Activated naive CD8-positive, alpha-beta T cell treated with anti-CD3 and anti-CD28 coated beads for 36 hours (primary cell): ENCODE measurements around the gene USP22. TPM values are rescaled to one million over a fixed set of nuclear protein-coding genes. Genes with fewer than 3 reads are reported as not detected.
"Not testable (repeated sequence)": the region's sequence is repeated elsewhere in the genome, so short reads cannot be mapped to it uniquely, and the experiment has no call there.

Experiments used
- DNase-seq: peaks from one replicate; pipeline ENCODE4 v3.0.0; 2021
- H3K27ac Mint-ChIP-seq: one replicate; pipeline ENCODE4 v1.8.0; 2022; ENCODE audit warnings: mild to moderate bottlenecking, moderate library complexity, mixed read lengths
- H3K27me3 Mint-ChIP-seq: one replicate; pipeline ENCODE4 v1.8.0; 2022; ENCODE audit warnings: mild to moderate bottlenecking, mixed read lengths
- H3K36me3 Mint-ChIP-seq: one replicate; pipeline ENCODE4 v1.8.0; 2021; ENCODE audit warnings: mild to moderate bottlenecking, mixed read lengths
- H3K4me1 Mint-ChIP-seq: one replicate; pipeline ENCODE4 v1.8.0; 2021; ENCODE audit warnings: mixed read lengths
- H3K4me3 Mint-ChIP-seq: one replicate; pipeline ENCODE4 v1.8.0; 2022; ENCODE audit warnings: mild to moderate bottlenecking, moderate library complexity, mixed read lengths
- H3K9me3 Mint-ChIP-seq: one replicate; pipeline ENCODE4 v1.8.0; 2022; ENCODE audit warnings: mixed read lengths
- total RNA-seq, 2 experiments: library from RNA; stranded (reverse); gene quantifications; one replicate each; pipeline ENCODE4 v1.2.3, GENCODE V29; 2021

The USP22 gene
- total RNA-seq = 100 to 1,000 TPM; 178 to 183 TPM

DNA sequence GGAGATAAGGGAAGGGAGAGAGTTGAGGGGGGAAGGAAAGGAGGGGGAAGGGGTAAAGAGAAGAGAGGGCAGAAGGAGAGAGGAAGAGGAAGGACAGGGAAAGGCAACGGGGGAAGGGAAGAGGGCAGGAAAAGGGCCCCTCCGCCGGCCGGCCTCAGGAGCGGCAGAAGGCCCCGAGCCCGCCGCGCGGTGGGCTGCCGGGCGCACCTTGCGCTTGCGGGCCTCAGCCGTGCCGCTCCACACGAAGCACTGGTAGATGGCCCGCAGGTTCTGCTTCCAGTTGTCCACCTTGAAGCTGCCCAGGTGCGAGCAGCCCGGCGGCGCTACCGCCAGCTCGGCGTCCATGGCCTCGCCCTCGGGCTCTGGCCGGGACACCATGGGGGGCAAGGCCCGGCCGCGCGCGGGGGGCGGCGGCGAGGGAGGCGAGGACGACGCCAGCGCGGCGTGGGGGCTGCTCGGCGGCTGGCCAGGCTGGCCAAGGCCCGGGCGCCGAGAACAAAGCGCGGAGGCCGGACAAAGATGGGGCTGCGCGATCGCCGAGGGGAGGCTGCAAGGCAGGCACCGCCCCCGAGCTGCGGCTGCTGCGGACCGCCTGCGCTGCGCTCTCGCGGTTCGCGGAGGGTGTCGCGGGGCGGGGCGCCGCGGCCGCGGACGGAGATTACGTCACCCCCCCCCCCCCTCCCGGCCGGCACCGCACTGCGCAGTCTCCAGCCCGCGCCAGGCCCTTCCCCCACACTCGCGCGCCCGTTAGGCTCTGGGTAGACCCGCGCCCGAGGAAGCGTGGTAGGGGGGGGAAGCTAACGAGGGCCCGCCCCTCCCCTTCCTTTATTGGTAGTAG lies at the start of gene USP22:
USP22 (minus strand) TSS at position 554 of the 838 bp plus-strand sequence; CDS start at position 378, 176 bp downstream.
- peak within 1 kb of the TSS; percentile 99 for H3K4me3 Mint-ChIP-seq
- H3K27me3 Mint-ChIP-seq = no peaks in the 10 kb centered on the region
- peak within 1 kb of the TSS; percentile 98 for H3K27ac Mint-ChIP-seq
- peak; percentile 54 for DNase-seq
- peaks cover 14% of the 10 kb centered on the region for H3K36me3 Mint-ChIP-seq
- H3K4me1 Mint-ChIP-seq = peaks cover 19% of the 10 kb centered on the region
- no peaks in the 10 kb centered on the region for H3K9me3 Mint-ChIP-seq

DNA sequence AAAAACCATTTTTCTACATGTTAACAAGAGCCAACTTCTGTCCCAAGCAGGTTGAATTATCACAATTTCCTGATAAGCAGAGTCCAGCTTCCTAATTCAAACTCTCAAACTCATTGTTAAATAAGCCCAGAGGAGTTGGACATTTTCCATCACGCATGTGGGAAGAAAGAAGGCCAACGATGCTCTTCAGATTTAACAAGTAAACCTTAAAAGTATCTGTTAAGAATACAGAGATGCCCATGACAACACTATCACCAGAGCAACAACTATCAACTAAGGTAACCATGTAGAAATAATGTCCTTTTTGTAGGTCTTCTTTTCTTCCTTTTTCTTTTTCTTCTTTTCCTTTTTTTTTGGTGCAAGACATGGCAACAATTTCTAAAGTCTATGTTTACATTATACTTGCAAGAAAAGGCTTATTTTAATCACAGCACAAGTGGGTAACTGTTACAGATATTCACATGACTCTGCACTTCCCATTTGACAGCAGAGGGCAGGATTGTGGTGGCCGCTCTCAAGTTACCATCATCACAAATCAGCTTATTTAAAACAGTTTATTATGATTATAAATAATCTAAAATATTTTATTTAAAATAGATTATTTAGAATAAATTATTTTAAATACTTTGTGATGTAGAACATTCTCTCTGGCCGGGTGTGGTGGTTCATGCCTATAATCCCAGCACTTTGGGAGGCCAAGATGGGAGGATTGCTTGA lies 48.2 kb upstream of the USP22 start:
- no peak overlapping the region for H3K4me3 Mint-ChIP-seq
- no peak for DNase-seq
- no peaks in the 10 kb centered on the region for H3K27me3 Mint-ChIP-seq
- H3K27ac Mint-ChIP-seq = no peak overlapping the region
- H3K4me1 Mint-ChIP-seq = no peaks in the 10 kb centered on the region
- H3K9me3 Mint-ChIP-seq = no peaks in the 10 kb centered on the region
- no peaks in the 10 kb centered on the region for H3K36me3 Mint-ChIP-seq

DNA sequence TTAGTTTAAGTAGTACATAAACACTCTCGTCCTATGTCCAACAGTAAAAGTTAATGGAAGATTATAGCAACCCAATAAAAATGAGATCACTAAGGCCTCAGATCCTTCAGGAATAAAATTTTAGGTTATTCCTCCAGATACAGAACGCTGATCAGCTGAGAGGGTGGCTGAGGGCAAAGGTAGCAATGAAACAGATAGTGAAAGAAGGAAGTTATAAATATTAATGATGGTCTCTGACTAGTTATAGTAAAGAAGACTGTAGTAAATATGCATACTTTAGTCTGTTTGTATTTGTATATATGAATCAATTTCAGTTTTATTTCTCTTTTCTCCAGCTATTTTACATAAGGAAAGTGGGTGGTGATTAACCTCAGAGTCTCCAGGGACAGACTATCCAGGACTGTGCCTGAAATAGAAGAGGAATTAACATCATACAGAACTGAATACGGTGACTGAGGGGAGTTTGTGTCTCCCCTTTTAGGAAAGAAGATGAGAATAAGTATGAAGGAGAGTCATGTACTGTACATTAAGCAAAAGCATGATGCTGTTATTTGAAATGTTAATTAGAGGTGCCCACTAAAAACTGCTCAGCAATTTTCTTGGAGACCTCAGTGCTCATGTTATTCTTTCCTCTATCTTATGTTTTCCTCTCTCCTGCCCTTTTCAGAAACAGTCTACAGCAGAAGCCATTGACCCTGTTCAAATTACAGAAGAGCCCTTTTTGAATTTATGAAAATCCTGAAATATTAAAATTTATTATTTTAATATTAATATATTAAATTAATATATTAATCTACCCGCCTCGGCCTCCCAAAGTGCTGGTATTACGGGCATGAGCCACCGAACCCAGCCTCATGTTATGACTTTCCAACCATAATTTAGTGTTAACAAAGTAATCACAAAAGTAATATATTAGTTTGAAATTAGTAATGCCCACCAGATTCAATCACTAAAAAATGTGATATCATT lies 47.4 kb upstream of the USP22 start:
- Mint-ChIP-seq H3K4me3 (no peak overlapping the region), H3K36me3 (no peaks in the 10 kb centered on the region), H3K27ac (no peak overlapping the region), H3K9me3 (no peaks in the 10 kb centered on the region), H3K4me1 (no peaks in the 10 kb centered on the region), H3K27me3 (no peaks in the 10 kb centered on the region)
- DNase-seq = no peak

DNA sequence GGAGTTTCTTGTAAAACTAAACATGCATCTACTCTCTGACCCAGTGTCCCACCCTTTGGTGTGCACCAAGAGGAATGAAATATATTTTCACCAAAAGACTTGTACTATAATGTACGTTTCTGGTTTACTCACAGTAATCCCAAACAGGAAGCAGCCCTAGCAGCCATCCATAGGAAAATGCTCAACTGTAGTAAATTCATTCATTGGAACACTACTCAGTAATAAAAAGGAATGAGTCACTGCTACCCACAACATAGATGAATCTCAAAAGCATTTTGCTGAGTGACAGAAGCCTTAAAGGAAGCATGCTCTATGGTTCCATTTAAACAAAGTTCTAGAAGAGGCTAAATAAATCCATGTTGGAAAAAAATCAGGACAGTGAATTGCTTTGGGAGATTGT lies 46.3 kb upstream of the USP22 start:
- Mint-ChIP-seq H3K4me3 (no peak overlapping the region), H3K27me3 (peaks cover 4% of the 10 kb centered on the region), H3K4me1 (no peaks in the 10 kb centered on the region), H3K9me3 (no peaks in the 10 kb centered on the region), H3K27ac (no peak overlapping the region), H3K36me3 (no peaks in the 10 kb centered on the region)
- no peak for DNase-seq

DNA sequence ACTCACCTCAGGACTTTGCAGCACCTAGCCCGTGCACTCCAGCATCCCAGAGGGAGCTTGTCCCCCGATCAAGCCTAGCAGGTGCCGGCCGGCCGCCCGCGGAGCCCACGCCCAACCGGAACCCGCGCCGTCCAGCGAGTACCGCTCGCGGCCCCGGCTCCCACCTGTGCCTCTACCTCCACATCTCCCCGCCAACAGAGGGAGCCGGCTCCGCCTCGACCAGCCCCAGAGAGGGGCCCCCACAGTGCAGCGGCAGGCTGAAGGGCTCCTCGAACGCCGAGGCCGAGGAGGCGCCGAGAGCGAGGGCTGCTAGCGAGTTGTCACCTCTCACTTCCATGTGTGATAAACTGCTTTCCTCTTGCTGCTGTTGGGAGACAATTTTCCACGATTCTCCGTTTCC lies 42.9 kb upstream of the USP22 start:
- DNase-seq = peak; percentile 3
- Mint-ChIP-seq H3K27ac (no peak overlapping the region), H3K4me1 (no peaks in the 10 kb centered on the region), H3K36me3 (no peaks in the 10 kb centered on the region), H3K27me3 (peaks cover 4% of the 10 kb centered on the region), H3K9me3 (no peaks in the 10 kb centered on the region), H3K4me3 (no peak overlapping the region)

DNA sequence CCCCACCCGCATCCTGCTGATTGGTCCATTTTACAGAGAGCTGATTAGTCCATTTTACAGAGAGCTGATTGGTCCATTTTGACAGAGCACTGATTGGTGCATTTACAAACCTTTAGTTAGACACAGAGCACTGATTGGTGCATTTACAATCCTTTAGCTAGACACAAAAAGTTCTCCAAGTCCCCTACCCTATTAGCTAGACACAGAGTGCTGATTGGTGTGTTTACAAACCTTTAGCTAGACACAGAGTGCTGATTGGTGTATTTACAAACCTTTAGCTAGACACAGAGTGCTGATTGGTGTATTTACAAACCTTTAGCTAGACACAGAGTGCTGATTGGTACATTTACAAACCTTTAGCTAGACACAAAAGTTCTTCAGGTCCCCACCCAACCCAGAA lies 42.5 kb upstream of the USP22 start:
- not testable (repeated sequence) for DNase-seq, H3K27ac Mint-ChIP-seq, H3K36me3 Mint-ChIP-seq, H3K9me3 Mint-ChIP-seq, H3K4me3 Mint-ChIP-seq, H3K4me1 Mint-ChIP-seq, H3K27me3 Mint-ChIP-seq

DNA sequence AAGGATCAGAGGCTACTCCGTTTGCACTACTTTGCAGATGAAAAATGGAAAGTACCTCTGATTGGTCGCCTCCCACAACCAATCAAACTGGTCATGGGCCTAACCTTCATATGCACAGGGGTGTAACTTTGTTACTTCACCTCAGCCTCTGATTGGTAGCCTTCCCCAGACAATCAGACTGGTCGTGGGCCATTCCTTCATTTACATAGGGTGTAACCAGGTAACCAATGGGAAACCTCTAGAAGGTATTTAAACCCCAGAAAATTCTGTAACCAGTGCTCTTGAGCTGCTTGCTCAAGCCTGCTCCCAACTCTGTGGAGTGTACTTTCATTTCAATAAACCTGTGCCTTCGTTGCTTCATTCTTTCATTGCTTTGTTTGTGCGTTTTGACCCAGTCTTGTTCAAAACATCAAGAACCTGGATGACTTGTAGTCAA lies 39.2 kb upstream of the USP22 start:
- Mint-ChIP-seq H3K4me3 (no peak overlapping the region), H3K9me3 (no peaks in the 10 kb centered on the region), H3K27ac (no peak overlapping the region), H3K36me3 (no peaks in the 10 kb centered on the region), H3K4me1 (no peaks in the 10 kb centered on the region), H3K27me3 (peaks cover 10% of the 10 kb centered on the region)
- DNase-seq = no peak

DNA sequence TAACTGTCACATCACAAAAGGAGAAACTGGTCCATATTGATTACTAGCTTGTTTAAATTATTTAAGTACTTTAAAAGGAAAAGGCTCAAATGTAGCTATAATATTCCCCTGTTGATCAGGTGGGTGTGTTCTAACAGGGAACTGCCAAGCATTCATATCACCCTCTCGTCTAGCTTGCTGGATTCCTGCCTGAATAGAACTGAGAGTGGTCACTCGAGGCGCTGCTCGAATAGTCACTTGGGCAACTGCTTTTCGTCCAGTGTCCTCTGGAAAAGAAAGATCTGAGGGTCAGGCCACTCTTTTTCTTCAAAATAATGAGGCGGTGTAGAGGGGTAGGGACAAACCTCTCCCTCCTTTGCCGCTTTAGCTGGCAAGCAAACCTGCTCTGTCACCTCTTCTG lies 36.4 kb upstream of the USP22 start:
- no peaks in the 10 kb centered on the region for H3K9me3 Mint-ChIP-seq
- H3K27ac Mint-ChIP-seq = no peak overlapping the region
- H3K4me1 Mint-ChIP-seq = no peaks in the 10 kb centered on the region
- H3K27me3 Mint-ChIP-seq = peaks cover 6% of the 10 kb centered on the region
- DNase-seq = no peak
- H3K36me3 Mint-ChIP-seq = no peaks in the 10 kb centered on the region
- no peak overlapping the region for H3K4me3 Mint-ChIP-seq

DNA sequence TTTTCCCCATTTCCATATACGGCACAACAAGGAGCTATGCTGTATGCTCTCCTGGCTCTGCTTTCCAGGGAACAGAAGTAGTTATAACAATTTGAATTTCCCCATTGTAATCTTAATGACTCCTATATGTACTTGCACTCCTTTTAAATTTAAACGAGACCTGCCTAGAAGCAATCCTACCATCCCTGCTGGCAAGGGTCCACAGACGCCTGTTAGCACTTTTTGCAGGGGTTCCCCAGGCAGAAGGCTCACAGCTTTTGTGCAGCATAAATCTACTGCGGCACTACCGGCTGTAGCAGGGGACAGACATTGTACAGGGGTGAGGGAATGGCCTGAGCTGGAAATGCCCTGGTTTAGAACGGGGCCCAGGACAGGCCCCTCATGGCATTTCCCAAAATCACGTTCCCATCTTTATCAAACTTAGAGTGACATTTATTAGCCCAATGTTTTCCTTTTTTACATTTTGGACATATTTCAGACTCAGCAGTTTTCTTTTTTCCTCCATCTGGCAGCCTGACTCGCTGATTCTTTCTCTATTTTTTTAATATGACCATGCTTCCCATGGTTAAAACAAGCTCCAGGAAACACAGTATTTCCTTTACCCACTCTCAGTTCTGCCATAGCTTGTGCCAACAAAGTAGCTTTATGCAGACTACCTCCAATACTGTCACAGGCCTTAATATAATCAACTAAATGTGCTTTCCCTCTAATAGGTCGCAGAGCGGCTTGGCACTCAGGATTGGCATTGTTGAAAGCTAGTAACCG lies 35.4 kb upstream of the USP22 start:
- Mint-ChIP-seq H3K27me3 (peaks cover 6% of the 10 kb centered on the region), H3K4me1 (no peaks in the 10 kb centered on the region)

DNA sequence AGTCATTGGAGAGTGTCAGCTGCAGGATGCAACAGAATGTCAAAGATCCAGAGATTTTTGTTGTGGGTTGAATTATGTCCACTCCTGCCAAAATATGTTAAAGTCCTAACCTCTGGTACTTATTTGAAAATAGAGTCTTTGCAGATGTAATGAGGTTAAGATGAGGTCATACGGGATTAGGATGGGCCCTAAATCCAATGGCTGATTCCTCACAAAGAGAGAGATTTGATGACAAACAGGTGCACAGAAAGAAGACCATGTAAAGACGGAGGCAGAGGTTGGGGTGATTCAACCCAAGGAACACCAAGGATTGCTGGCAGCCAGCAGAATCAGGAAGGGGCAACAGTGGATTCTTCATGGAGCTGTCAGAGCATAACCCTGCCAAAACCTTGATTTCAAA lies 34.5 kb upstream of the USP22 start:
- Mint-ChIP-seq H3K4me1 (no peaks in the 10 kb centered on the region), H3K27me3 (peaks cover 6% of the 10 kb centered on the region), H3K4me3 (no peak overlapping the region), H3K36me3 (no peaks in the 10 kb centered on the region), H3K27ac (no peak overlapping the region), H3K9me3 (no peaks in the 10 kb centered on the region)
- no peak for DNase-seq

More for the DNA sequence above, 35.4 kb upstream of the USP22 start:
- H3K9me3 Mint-ChIP-seq = no peaks in the 10 kb centered on the region
- no peaks in the 10 kb centered on the region for H3K36me3 Mint-ChIP-seq
- DNase-seq = no peak
- H3K27ac Mint-ChIP-seq = no peak overlapping the region
- no peak overlapping the region for H3K4me3 Mint-ChIP-seq

DNA sequence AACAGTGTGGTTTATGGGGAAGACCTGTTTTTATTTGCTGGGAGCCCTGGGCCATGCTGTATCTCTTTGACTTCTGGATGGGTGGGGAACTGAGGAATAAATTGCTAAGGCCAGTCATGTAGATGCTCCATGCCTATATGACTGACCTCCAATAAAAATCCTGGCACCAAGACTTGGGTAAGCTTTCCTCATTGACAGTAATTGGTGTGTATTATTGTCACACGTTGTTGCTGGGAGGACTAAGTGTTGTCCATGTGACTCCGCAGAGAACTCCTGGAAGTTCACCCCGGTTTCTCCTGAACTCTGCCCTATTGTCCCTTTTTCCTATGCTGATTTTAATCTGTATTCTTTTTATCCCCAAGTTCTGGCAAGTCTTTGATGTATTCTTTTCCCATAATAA lies 33.4 kb upstream of the USP22 start:
- no peaks in the 10 kb centered on the region for H3K36me3 Mint-ChIP-seq
- peaks cover 6% of the 10 kb centered on the region for H3K27me3 Mint-ChIP-seq
- H3K4me3 Mint-ChIP-seq = no peak overlapping the region
- no peak for DNase-seq
- no peaks in the 10 kb centered on the region for H3K4me1 Mint-ChIP-seq
- no peak overlapping the region for H3K27ac Mint-ChIP-seq
- no peaks in the 10 kb centered on the region for H3K9me3 Mint-ChIP-seq

DNA sequence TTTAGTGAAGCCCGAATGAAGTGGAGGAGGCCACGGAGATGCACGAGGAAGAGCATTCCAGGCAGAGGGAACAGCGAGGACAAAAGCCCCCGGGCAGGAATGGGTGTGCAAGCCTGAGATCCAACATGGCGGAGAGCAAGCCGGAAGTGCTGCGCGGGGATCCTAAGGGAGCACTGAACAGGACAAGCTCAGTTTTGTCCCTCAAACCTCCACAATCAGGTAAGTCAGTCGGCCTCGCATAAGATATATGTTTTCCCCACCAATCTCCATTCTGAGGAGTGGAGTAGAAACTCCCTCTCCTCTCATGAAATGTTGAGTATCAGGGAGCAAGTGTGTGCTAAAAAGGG lies 32.9 kb upstream of the USP22 start:
- H3K9me3 Mint-ChIP-seq = no peaks in the 10 kb centered on the region
- H3K4me1 Mint-ChIP-seq = no peaks in the 10 kb centered on the region
- no peaks in the 10 kb centered on the region for H3K36me3 Mint-ChIP-seq
- no peak for DNase-seq
- H3K4me3 Mint-ChIP-seq = no peak overlapping the region
- no peak overlapping the region for H3K27ac Mint-ChIP-seq
- H3K27me3 Mint-ChIP-seq = peaks cover 6% of the 10 kb centered on the region

DNA sequence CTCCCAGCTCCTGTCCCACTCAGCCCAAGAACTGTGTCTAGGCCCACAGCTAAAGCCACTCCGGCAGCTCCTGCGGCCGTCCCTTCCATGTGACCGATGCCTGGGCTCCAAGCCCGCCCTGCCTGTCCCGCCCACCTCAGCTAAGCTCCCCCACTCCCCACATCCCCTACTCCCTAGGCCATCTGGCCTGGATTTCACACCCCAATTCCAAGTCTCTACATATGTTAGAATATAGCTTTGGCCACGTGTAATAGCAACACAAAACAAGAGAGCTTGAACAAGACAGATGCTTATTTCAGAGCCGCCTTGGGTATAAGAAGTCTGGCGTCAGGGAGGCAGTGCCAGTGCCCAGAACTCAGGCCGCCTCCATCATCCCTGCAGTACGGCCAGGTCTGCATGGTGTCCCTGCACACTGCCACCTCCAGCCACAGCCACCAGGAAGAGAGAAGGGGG lies 30.0 kb upstream of the USP22 start:
- Mint-ChIP-seq H3K9me3 (no peaks in the 10 kb centered on the region), H3K27me3 (no peaks in the 10 kb centered on the region), H3K4me3 (no peak overlapping the region), H3K36me3 (no peaks in the 10 kb centered on the region), H3K4me1 (no peaks in the 10 kb centered on the region), H3K27ac (no peak overlapping the region)
- DNase-seq = no peak

DNA sequence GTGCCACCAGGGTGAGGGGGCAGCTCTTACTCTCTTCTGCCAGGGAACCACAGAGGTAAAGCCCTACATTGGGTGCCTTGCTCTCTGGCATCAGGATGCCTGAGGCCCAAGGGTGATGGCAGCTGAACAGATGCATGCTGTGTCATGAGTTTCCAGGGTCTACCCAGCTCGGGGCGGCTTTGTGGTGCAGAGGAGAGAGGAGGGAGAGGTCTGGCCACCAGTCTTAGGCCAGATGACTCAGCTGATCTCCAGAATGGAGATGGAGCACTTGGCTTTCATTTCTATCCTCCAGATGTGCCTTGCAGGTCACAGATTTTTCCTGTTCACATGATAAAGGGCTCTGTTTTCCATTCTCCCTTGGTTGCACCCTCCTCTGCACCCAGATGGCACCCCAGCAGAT lies 23.6 kb upstream of the USP22 start:
- Mint-ChIP-seq H3K4me1 (no peaks in the 10 kb centered on the region), H3K27ac (no peak overlapping the region), H3K9me3 (no peaks in the 10 kb centered on the region), H3K27me3 (peaks cover 4% of the 10 kb centered on the region), H3K36me3 (no peaks in the 10 kb centered on the region), H3K4me3 (no peak overlapping the region)
- no peak for DNase-seq
